Measurements from ENCODE around the gene GLIS2. TPM values are rescaled to one million over a fixed set of nuclear protein-coding genes. Genes with fewer than 3 reads are reported as not detected.

GLIS2 gene
- total RNA-seq, 1 experiment from 2014 or later = 13.1 TPM

DNA sequence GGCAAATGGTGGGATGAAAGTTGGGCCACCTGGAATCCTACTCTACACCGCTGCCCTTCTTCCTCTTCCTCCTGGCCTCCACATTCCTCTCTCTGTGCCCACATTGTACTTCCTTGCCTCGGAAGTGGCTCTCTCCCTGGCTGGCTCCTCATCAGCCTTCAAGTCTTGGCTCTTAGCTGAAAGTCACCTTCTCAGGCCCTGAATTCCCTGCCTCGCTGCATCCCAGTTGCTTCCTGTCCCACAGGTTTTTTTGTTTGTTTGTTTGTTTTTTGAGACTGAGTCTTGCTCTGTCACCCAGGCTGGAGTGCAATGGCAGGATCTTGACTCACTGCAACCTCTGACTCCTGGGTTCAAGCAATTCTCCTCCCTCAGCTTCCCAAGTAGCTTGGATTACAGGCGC is 37.8 kb downstream of the GLIS2 start:
- no peaks in the 10 kb centered on the region for H3K9me3 Mint-ChIP-seq (ENCODE audit: unreplicated experiment)
- TF ChIP-seq, protein P1, sequence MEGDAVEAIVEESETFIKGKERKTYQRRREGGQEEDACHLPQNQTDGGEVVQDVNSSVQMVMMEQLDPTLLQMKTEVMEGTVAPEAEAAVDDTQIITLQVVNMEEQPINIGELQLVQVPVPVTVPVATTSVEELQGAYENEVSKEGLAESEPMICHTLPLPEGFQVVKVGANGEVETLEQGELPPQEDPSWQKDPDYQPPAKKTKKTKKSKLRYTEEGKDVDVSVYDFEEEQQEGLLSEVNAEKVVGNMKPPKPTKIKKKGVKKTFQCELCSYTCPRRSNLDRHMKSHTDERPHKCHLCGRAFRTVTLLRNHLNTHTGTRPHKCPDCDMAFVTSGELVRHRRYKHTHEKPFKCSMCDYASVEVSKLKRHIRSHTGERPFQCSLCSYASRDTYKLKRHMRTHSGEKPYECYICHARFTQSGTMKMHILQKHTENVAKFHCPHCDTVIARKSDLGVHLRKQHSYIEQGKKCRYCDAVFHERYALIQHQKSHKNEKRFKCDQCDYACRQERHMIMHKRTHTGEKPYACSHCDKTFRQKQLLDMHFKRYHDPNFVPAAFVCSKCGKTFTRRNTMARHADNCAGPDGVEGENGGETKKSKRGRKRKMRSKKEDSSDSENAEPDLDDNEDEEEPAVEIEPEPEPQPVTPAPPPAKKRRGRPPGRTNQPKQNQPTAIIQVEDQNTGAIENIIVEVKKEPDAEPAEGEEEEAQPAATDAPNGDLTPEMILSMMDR (IDR thresholded peaks at IDR 0.05; ENCODE audit: insufficient read depth in 1 of 2, low read depth in 1 of 2, low read length in 1 of 2, severe bottlenecking in 1 of 2, unreplicated experiment in 1 of 2) = no peak
- Histone ChIP-seq H3K27me3 (replicated peaks; ENCODE audit: control insufficient read depth, insufficient read depth, low read length) (no peaks in the 10 kb centered on the region), H3K36me3 (ENCODE audit: control insufficient read depth, insufficient read depth, low read length) (no peaks in the 10 kb centered on the region; the same call in 1 of the 2 replicates), H3K9me3 (no peaks in the 10 kb centered on the region), H3K4me1 (no peaks in the 10 kb centered on the region), H3K4me3 (ENCODE audit: low read depth, low read length) (no peak overlapping the region)
- ChIA-PET CTCF (no interaction called here), POLR2A (interaction anchor here (0.5 kb wide), 1 partner anchor 46 kb away, joined by 3 read pairs; no protein-coding TSS in a partner anchor)
- H3K36me3 Mint-ChIP-seq (ENCODE audit: insufficient read depth, unreplicated experiment) = peaks cover 12% of the 10 kb centered on the region
- no peak for DNase-seq
- no peaks in the 10 kb centered on the region for H3K4me1 Mint-ChIP-seq (ENCODE audit: low read depth, unreplicated experiment)
- intact Hi-C loops (cut with micrococcal nuclease; ENCODE audit: unreplicated experiment) = no loop called here
- no peak overlapping the region for H3K4me3 Mint-ChIP-seq (ENCODE audit: unreplicated experiment)
- H3K27ac Mint-ChIP-seq (ENCODE audit: unreplicated experiment) = no peak overlapping the region
- BruUV-seq (replicated peaks) = no TSS peak
- no peaks in the 10 kb centered on the region for H3K27me3 Mint-ChIP-seq (ENCODE audit: insufficient read depth, unreplicated experiment)

DNA sequence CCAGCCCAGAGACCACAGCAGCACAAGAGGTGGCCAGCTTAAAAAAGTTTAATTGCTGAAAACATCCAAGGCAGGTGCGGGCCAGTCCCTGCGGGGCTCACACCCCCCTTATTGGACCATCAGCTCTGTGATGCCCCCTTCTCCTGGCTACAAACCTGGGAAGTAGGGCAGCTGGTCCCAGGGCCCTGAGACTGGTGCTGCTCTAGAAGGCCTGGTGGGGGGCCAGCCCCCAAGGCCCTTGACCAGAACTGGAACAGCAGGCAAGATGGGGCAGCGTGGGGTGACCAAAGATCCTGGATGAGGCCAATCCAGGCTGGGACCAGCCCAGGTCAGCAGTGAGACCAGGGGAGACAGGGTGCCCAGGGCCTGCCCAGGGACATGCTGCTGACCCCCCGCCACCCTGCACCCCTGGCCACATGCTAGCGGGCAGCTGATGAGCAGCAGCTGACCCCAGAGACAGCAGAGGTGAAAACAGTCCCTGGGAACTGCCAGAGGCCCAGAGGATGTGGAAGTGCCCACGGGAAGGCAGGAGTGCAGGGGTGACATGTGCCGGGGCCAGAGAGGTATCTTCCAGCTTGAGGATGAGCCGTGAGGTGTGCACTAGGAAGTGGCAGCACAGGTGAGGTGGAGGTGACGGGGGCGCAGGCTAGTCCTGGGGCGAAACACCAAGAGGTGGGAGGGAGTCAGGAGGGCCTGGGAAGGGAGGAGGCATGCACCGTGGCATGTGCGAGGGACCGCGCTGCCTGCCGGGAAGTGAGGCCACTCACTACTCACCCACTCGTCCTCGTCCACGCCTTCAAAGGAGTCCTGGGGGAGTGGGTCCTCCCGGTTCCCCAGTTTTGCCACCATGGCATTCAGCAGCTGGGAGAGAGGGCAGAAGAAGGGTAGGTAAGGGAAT is 38.9 kb downstream of the GLIS2 start:
- H3K36me3 Mint-ChIP-seq (ENCODE audit: insufficient read depth, unreplicated experiment) = peaks cover 12% of the 10 kb centered on the region
- intact Hi-C loops (cut with micrococcal nuclease; ENCODE audit: unreplicated experiment) = no loop called here
- CTCF ChIA-PET = no interaction called here
- Histone ChIP-seq H3K4me3 (ENCODE audit: low read depth, low read length) (no peak overlapping the region), H3K27me3 (replicated peaks; ENCODE audit: control insufficient read depth, insufficient read depth, low read length) (no peaks in the 10 kb centered on the region), H3K36me3 (ENCODE audit: control insufficient read depth, insufficient read depth, low read length) (no peaks in the 10 kb centered on the region; the same call in 1 of the 2 replicates), H3K9me3 (no peaks in the 10 kb centered on the region), H3K4me1 (no peaks in the 10 kb centered on the region)
- H3K4me1 Mint-ChIP-seq (ENCODE audit: low read depth, unreplicated experiment) = no peaks in the 10 kb centered on the region
- no TSS peak for BruUV-seq (replicated peaks)
- TF ChIP-seq, protein P1 (IDR thresholded peaks at IDR 0.05; ENCODE audit: insufficient read depth in 1 of 2, low read depth in 1 of 2, low read length in 1 of 2, severe bottlenecking in 1 of 2, unreplicated experiment in 1 of 2) = no peak
- no peak for DNase-seq
- H3K27me3 Mint-ChIP-seq (ENCODE audit: insufficient read depth, unreplicated experiment) = no peaks in the 10 kb centered on the region
- POLR2A ChIA-PET = interaction anchor here (0.5 kb wide), 1 partner anchor 47 kb away, joined by 3 read pairs; no protein-coding TSS in a partner anchor
- no peak overlapping the region for H3K27ac Mint-ChIP-seq (ENCODE audit: unreplicated experiment)
- no peak overlapping the region for H3K4me3 Mint-ChIP-seq (ENCODE audit: unreplicated experiment)
- no peaks in the 10 kb centered on the region for H3K9me3 Mint-ChIP-seq (ENCODE audit: unreplicated experiment)

DNA sequence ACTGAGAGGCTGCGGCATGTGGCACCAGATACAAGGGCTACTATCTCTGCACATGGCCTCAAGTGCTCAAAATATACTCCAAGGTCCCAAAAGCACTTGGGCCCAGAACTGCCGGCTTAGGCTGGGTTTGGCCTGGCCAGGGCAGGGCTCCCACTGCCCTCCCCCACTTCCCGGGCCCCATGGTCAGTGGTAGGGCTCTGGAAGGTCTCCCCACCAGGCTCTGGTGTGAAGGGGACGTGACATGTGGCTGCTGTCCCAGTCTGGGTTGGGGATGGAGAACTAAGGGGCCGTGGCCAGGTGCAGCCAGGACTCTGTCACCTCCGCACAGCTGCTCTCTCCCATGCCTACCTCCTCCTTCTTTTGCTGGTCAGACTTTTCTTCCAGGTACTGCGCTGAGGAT is 41.0 kb downstream of the GLIS2 start:
- ChIA-PET POLR2A (no interaction called here), CTCF (no interaction called here)
- no peak overlapping the region for H3K4me3 Mint-ChIP-seq (ENCODE audit: unreplicated experiment)
- peaks cover 6% of the 10 kb centered on the region for H3K36me3 Mint-ChIP-seq (ENCODE audit: insufficient read depth, unreplicated experiment)
- H3K27ac Mint-ChIP-seq (ENCODE audit: unreplicated experiment) = no peak overlapping the region
- Histone ChIP-seq H3K4me1 (no peaks in the 10 kb centered on the region), H3K9me3 (no peaks in the 10 kb centered on the region), H3K4me3 (ENCODE audit: low read depth, low read length) (no peak overlapping the region), H3K36me3 (ENCODE audit: control insufficient read depth, insufficient read depth, low read length) (no peaks in the 10 kb centered on the region), H3K27me3 (replicated peaks; ENCODE audit: control insufficient read depth, insufficient read depth, low read length) (no peaks in the 10 kb centered on the region)
- no TSS peak for BruUV-seq (replicated peaks)
- no peaks in the 10 kb centered on the region for H3K9me3 Mint-ChIP-seq (ENCODE audit: unreplicated experiment)
- intact Hi-C loops (cut with micrococcal nuclease; ENCODE audit: unreplicated experiment) = no loop called here
- DNase-seq = no peak
- TF ChIP-seq, protein P1 (IDR thresholded peaks at IDR 0.05; ENCODE audit: insufficient read depth in 1 of 2, low read depth in 1 of 2, low read length in 1 of 2, severe bottlenecking in 1 of 2, unreplicated experiment in 1 of 2) = no peak
- H3K27me3 Mint-ChIP-seq (ENCODE audit: insufficient read depth, unreplicated experiment) = no peaks in the 10 kb centered on the region
- no peaks in the 10 kb centered on the region for H3K4me1 Mint-ChIP-seq (ENCODE audit: low read depth, unreplicated experiment)

Measured in Caco-2 (cell line).